Fibroblast of skin of abdomen (primary cell): Measurements from ENCODE around the gene B4GALNT2.
"Not testable (repeated sequence)": the region's sequence is repeated elsewhere in the genome, so short reads cannot be mapped to it uniquely, and the experiment has no call there.

Source experiments
- DNase-seq: peaks from one replicate; pipeline ENCODE4 v3.0.0-alpha.2; 2013

The B4GALNT2 gene

GRCh38 chr17:49183341-49183740, 50.8 kb downstream of the B4GALNT2 start:
- DNase-seq: no peak

GRCh38 chr17:49183801-49184200, 51.2 kb downstream of the B4GALNT2 start:
- DNase-seq: no peak

- not testable (repeated sequence) for DNase-seq
These were observed 52.0 kb downstream of the B4GALNT2 start for GRCh38 chr17:49184522-49184921.

- not testable (repeated sequence) for DNase-seq
These were observed 52.8 kb downstream of the B4GALNT2 start for GRCh38 chr17:49185381-49185780.

GRCh38 chr17:49187301-49187700, 54.7 kb downstream of the B4GALNT2 start:
- DNase-seq: no peak

GRCh38 chr17:49190932-49191331, 58.4 kb downstream of the B4GALNT2 start:
- DNase-seq: no peak

GRCh38 chr17:49191409-49191916, 58.9 kb downstream of the B4GALNT2 start:
- no peak for DNase-seq

GRCh38 chr17:49191917-49192741, 59.6 kb downstream of the B4GALNT2 start:
- DNase-seq: peak; percentile 82

- DNase-seq: peak; percentile 68
These were observed 61.1 kb downstream of the B4GALNT2 start for GRCh38 chr17:49193513-49194296.

GRCh38 chr17:49194297-49194607, 61.7 kb downstream of the B4GALNT2 start:
- DNase-seq: no peak

- no peak for DNase-seq
These were observed 63.2 kb downstream of the B4GALNT2 start for GRCh38 chr17:49195751-49196150.

- no peak for DNase-seq
These were observed 64.0 kb downstream of the B4GALNT2 start for GRCh38 chr17:49196520-49196919.

- no peak for DNase-seq
These were observed 64.9 kb downstream of the B4GALNT2 start for GRCh38 chr17:49197346-49197998.

- no peak for DNase-seq
These were observed 65.6 kb downstream of the B4GALNT2 start for GRCh38 chr17:49198211-49198610.

- DNase-seq: no peak
These were observed 68.0 kb downstream of the B4GALNT2 start for GRCh38 chr17:49200423-49201083.

GRCh38 chr17:49201481-49201927, 68.9 kb downstream of the B4GALNT2 start:
- DNase-seq: peak; percentile 76

GRCh38 chr17:49203796-49204195, 71.2 kb downstream of the B4GALNT2 start:
- no peak for DNase-seq

- DNase-seq: no peak
These were observed 71.9 kb downstream of the B4GALNT2 start for GRCh38 chr17:49204516-49204915.

- no peak for DNase-seq
These were observed 76.5 kb downstream of the B4GALNT2 start for GRCh38 chr17:49209061-49209571.

GRCh38 chr17:49210158-49211029, 77.8 kb downstream of the B4GALNT2 start, which contains the start of the genes ABI3 and GNGT2:
Gene ABI3, plus strand, starts transcription at chr17:49210707. Its CDS starts 18 bp downstream, at chr17:49210725.
Gene GNGT2, minus strand, starts transcription at chr17:49210574. Its CDS starts 3,152 bp downstream, at chr17:49207422.
- DNase-seq: peak; percentile 71

GRCh38 chr17:49213399-49213798, 80.8 kb downstream of the B4GALNT2 start:
- DNase-seq: no peak
